ENCODE measurements around the gene APOO.

GRCh38 chrX:23926015-23926414 lies 18.3 kb upstream of the APOO start:
- TF ChIP-seq CTCF (IDR thresholded peaks at IDR 0.05) (no peak), ZFX (IDR thresholded peaks at IDR 0.05; ENCODE audit: borderline replicate concordance) (no peak)
